NCI-H1417 treated with DMSO at 0.1 percent for 48 hours (cell line): ENCODE data around the gene CLMN.

Experiments
- DNase-seq: peaks from one replicate; lab custom pipeline; 2025; lab: John Stamatoyannopoulos, UW

Gene CLMN

GRCh38 chr14:95320078-95320895, 579 bp upstream of the CLMN start:
- no peak for DNase-seq

- DNase-seq = no peak
These were observed 1.1 kb downstream of the CLMN start for GRCh38 chr14:95318399-95319311.

GRCh38 chr14:95317817-95318343, 1.8 kb downstream of the CLMN start:
- no peak for DNase-seq

GRCh38 chr14:95316821-95317220, 2.9 kb downstream of the CLMN start:
- no peak for DNase-seq

- no peak for DNase-seq
These were observed 4.1 kb downstream of the CLMN start for GRCh38 chr14:95315579-95315978.

- no peak for DNase-seq
These were observed 4.6 kb downstream of the CLMN start for GRCh38 chr14:95315156-95315555.

GRCh38 chr14:95314609-95315008, 5.1 kb downstream of the CLMN start:
- no peak for DNase-seq

GRCh38 chr14:95313707-95314106, 6.0 kb downstream of the CLMN start:
- no peak for DNase-seq

GRCh38 chr14:95313190-95313589, 6.5 kb downstream of the CLMN start:
- DNase-seq = no peak

- no peak for DNase-seq
These were observed 7.4 kb downstream of the CLMN start for GRCh38 chr14:95312311-95312710.

GRCh38 chr14:95311752-95312151, 8.0 kb downstream of the CLMN start:
- DNase-seq = no peak

GRCh38 chr14:95310635-95311380, 8.9 kb downstream of the CLMN start:
- no peak for DNase-seq

- no peak for DNase-seq
These were observed 10.3 kb downstream of the CLMN start for GRCh38 chr14:95309261-95310051.

- DNase-seq = no peak
These were observed 11.6 kb downstream of the CLMN start for GRCh38 chr14:95308073-95308472.

GRCh38 chr14:95307402-95308041, 12.2 kb downstream of the CLMN start:
- DNase-seq = no peak

GRCh38 chr14:95305940-95306339, 13.8 kb downstream of the CLMN start:
- no peak for DNase-seq

GRCh38 chr14:95305145-95305544, 14.6 kb downstream of the CLMN start:
- DNase-seq = no peak

GRCh38 chr14:95304342-95304741, 15.4 kb downstream of the CLMN start:
- no peak for DNase-seq

GRCh38 chr14:95303552-95303951, 16.2 kb downstream of the CLMN start:
- no peak for DNase-seq

GRCh38 chr14:95302667-95303506, 16.8 kb downstream of the CLMN start:
- DNase-seq = no peak
